Posterior vena cava (tissue), 2 donors: Measurements from ENCODE around the gene TPRN. TPM values are rescaled to one million over a fixed set of nuclear protein-coding genes. Genes with fewer than 3 reads are reported as not detected.

Source experiments
- DNase-seq: peaks from one replicate; pipeline ENCODE4 v3.0.0-alpha.2; 2020; ENCODE audit warnings: low spot score
- intact Hi-C, 2 donors: fragments of 100-400 bp; cut with DNase I; formaldehyde crosslinking; loops; one replicate each; pipeline versions ENCODE4 v1.14.1 to v1.14.2; 2022 to 2023
- total RNA-seq, 2 donors: library from RNA; stranded (reverse); fragmentation: NEBNext Ultra II Directional; extraction: Animal tissue kit (Norgen Biotek cat#: 25700); gene quantifications; one replicate each; pipeline ENCODE4 v1.2.1, GENCODE V29; 2021
- donor health status: DM: yes; HTN: yes; CAD: no.
- donor health status: DM: yes; HTN: yes; CAD: no.

The TPRN gene
- total RNA-seq, 2 donors from 2014 or later, result 4.2 to 8.8 TPM

DNA sequence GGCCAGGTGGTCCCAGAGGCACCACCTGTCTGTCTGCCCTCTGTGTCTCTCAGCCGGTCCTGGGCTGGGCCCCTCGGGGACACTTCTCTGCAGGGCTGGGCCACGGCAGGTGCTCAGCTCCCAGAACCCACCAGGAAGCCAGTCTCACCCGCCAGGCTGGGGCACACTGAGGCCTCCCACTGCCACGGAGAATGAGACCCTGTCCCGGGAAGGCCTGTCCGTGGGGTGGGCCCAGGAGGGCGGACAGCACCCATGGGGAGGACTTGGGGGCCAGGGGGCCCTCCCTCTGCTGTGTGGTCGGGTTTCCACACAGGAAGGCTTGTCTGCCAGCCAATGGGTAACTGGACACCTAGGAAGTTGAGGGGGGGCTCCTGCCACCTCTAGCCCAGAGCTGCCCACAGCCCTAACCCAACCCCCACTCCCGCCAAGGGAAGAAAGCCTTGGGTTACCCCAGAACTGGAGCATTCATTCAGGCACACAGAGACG, 36.4 kb upstream of the TPRN start:
- intact Hi-C loops, result no loop called here
- no peak for DNase-seq

DNA sequence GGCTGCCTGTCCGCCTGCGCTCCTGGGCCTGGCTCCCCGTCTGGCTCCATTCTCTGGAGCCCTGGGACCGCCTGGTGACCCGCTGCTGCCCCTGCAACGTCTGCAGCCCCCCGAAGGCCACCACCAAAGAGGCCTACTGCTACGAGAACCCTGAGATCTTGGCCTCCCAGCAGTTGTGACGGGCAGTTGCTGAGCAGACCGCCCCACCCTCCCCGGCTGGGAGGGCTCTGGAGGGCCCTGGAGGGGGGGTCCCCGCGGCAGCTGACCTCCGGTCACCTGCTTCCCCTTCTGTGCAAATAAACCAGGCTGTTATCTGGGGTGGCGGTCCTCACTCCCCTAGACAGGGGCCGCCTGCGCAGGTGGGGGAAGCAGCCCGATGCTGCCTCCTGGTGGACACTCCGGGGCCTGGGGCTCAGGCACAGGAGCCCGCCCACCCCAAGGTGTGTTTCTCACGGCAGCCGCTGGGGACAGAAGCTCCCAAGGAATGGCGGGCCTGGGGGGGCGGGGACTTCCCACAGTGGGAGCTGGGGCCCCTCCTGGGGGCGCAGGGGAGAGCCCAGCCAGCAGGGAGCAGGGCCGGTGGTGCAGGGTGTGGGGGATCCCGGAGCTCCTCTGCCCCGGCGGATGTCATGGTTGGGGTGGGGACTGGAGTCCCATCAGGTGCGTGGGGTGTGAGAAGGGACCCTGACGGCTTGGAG, 35.8 kb upstream of the TPRN start:
- peak; percentile 95 for DNase-seq
- intact Hi-C loops, result no loop called here

DNA sequence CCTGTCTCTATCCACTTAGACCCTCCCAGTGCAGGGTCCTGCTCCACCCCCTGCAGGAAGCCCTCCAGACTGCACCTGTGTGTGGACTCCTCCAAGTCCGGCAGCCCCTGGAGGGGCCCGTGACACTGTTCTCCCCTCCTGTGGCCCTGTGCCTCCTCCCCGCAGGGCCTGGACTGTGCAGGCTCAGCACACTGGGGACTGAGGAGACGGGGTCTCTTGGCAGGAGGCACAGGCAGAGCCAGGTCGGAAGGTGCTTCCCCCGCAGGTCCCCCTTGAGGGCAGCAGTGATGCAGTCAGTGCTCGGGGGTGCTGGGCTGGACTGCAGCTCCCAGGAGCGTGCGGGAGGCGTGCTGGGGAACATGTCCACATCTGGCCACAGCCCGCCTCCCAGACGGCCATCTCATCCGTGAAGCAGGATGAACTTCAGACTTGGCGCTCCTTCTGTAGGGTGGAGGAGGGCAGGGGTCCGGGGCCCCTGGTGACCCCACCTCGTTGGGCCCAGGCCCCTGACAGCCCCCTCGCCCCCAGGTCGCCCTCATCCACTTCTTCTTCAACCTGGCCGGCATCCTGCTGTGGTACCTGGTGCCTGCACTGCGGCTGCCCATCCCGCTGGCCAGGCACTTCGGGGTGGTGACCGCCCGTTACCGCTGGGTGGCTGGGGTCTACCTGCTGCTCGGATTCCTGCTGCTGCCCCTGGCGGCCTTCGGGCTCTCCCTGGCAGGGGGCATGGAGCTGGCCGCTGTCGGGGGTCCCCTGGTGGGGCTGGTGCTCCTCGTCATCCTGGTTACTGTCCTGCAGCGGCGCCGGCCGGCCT, 35.1 kb upstream of the TPRN start:
- DNase-seq, result no peak
- intact Hi-C loops, result no loop called here

DNA sequence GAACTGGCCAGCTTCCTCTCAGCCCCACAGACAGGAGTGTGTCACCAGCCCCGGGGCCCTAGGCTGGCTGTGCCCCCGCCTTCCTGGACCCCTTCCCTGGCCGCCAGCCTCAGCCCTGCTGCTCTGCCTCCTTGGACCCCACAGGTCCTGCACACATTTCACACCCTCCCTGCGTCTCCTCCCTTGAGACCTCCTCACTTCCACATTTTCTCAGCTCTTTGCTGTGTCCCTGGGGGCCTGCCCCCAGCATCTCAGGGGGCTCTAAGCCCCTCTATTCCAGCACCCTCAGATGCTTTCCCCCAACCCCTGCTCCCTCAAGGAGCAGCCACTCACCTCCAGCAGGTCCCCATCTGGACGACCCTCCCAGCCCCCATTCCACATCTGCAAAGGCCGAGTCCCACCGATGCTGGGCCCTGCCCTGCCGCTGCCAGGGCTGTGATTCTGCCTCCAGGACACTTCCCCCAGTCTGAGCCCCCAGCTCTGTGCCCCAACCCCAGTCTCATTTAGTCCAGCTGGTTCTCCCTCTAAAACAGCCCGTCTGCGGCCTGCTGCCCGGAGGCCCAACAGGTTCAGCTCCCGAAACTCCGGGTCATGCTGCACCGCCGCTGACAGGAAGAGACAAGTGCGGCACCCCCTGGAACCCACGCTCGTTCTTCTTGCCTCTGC, 34.4 kb upstream of the TPRN start:
- intact Hi-C loops, result no loop called here
- DNase-seq, result no peak

DNA sequence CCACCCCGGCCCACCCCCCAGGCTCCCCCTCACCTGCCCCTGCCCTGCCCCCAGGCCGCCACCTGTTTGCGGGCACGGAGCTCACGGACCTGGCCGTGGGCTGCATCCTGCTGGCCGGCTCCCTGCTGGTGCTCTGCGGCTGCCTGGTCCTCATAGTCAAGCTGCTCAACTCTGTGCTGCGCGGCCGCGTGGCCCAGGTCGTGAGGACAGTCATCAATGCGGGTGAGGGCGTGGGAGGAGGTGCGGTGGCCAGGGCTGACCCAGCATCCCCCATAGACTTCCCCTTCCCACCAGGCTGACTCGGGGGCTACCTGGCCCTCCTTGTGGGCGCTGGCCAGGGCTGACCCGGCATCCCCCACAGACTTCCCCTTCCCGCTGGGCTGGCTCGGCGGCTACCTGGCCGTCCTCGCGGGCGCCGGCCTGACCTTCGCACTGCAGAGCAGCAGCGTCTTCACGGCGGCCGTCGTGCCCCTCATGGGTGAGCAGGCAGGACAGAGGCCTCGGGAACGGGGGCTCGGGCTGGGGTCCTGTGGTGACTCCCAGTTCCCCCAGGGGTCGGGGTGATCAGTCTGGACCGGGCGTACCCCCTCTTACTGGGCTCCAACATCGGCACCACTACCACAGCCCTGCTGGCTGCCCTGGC, 33.6 kb upstream of the TPRN start:
- no peak for DNase-seq
- intact Hi-C loops, result no loop called here

DNA sequence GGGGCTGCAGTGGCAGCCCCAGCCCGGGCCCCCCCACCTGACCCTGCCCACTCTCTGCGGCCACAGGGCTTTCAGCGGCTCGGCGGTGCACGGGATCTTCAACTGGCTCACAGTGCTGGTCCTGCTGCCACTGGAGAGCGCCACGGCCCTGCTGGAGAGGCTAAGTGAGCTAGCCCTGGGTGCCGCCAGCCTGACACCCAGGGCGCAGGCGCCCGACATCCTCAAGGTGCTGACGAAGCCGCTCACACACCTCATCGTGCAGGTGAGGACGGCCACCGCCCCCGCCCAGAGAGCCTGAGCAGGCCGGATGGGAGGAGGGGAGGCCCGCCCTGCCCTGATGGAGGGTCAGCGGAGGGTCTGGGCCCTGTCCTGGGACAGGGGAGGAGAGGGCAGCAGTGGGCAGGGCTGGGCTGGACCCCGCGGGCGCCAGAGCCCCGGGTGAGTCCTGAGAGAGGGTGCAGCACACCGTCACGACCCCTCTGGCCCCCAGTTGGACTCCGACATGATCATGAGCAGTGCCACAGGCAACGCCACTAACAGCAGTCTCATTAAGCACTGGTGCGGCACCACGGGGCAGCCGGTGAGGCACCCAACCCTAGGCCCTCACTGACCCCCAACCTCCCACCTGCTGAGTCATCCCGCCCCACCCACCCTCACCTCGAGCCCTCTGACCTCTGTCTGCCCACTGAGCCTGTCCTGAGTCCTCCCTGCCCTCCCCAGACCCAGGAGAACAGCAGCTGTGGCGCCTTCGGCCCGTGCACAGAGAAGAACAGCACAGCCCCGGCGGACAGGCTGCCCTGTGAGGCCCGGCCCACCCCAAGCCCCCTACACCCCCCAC, 32.8 kb upstream of the TPRN start:
- intact Hi-C loops, result no loop called here
- DNase-seq, result no peak

DNA sequence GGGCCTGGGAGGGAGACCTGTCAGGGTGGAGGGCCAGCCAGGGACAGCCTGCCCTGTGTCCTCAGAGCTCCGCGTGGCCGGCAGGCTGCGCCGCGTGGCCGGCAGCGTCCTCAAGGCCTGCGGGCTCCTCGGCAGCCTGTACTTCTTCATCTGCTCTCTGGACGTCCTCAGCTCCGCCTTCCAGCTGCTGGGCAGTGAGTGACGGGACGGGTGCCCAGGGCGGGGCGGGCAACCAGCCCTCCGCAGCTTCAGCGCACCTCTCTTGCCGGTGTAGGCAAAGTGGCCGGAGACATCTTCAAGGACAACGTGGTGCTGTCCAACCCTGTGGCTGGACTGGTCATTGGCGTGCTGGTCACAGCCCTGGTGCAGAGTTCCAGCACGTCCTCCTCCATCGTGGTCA, 32.0 kb upstream of the TPRN start:
- intact Hi-C loops, result no loop called here
- DNase-seq, result no peak

DNA sequence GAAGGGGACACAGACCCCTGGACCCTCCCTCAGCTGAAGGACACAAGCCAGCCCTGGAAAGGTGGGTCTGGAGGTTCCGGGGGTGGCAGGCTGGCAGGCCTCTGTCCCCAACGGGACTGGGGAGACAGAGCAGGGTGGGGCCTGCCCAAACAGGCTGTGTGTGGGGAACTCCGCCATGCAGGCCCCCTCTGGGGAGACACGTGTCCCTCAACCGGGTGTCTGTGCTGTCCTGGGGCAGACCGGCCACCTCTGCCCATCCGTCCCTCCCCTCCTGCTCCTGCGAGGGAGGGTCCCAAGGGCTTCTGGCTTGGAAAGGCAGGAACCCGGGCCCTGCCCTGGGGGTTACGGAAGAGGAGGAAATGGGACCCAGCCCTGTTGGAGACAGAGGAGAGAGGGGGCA, 31.6 kb upstream of the TPRN start:
- intact Hi-C loops, result no loop called here

DNA sequence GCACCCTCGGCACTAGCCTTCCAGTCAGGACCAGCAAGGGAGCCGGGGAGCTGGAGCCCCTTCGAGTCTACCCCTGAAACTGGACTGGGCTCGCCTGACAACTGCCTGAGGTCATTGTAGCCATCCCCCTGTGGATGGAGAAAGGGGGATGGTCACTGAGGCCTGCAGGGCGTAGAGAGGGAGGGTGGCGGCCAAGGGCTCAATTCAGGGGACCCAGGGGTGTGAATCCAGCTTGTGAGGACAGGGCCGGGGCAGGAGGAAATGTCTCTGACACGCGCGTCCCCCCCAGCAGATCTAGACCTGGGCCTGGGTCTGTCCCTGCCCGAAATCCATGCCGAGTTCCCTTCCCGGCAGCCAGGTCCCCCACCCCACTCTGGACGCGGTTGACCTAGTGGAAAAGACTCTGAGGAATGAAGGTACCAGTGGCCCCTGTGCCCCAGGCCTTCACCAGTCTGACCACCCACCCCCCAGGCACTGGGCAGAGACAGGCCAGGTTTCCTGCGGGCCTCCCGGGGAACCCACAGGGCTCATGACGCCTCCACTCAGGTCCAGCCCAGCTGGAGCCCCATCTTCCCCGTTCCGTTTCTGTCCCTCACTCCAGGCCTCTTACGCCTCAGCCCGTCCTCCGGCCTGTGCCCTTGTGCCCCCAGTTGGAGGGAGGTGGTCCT, 31.0 kb upstream of the TPRN start:
- no peak for DNase-seq
- intact Hi-C loops, result no loop called here

More for the DNA sequence above, 31.6 kb upstream of the TPRN start:
- DNase-seq, result no peak

DNA sequence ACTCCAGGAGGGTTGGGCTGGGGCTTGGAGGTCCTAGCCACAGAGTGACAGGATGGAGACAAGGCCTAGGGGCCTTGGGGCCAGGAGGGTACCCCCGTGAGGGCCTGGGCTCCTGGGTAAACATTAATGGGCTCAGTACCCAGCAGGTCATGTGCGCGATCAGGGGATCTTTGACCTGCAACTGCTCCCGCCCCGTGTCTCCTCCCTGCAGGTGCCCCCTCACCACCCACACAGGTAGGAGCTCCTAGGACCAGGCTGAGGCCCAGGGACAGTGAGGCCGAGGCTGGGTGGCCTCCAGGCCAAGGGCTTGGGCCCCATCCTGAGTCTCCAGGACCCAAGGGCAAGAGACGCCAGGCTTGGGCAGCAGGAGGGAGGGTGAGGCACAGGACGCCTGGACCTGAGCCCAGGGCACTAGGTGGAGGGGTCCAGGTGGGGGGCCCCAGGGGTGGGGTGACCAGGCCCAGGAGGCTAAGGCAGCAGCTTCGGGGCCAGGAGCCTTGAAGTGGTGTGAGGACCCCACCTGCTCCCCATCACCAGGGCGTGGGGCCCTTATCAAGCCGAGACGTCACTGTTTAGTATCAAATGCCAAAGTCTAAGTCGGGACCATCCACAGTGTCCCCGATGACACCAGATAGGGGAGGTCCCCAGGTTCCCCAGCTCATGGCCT, 30.3 kb upstream of the TPRN start, which contains the start of gene SLC34A3:
Gene SLC34A3, plus strand, starts transcription at position 197 of the 667 bp plus-strand sequence. CDS start 802 bp downstream, outside the sequence.
- intact Hi-C loops, result no loop called here
- DNase-seq, result no peak

DNA sequence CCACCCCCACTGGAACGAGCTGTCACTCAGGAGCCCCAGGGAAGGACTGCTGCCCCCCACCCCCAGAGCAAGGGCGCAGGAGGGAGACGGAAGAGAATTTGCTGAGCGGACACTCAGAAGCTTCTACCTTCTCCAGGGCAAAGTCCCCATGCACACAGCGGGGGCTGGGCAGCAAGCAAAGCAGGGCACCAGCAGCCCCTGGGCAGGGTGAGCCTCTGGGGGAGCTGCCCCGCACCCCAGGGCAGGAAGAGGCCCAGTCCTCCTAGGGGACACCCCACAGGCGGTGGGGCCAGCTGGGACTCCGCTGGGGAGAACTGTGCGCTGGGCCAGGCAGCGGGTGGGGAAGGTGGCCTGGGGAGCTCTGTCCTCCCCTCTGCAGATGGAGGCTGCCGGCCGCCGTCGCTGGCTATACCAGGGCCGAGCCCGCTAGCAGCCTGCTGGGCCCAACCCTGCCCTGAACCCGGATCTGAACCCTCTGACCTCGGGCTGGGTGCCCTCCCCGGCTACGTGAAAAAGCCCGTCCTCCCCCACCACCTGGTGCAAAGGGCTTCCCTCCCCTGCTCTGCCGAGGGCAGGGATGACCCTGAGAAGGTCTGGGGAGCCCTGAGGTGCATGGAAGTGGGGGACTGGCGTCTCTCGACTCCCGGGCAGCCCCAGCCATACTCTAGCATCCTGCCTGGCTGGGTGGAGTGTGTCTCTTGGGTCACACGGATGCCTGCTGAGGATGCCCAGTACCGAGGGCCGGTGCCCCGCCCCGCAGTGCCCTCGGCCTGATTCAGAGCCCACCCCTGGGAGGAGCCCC, 29.6 kb upstream of the TPRN start:
- intact Hi-C loops, result loop anchor here in 1 of 2 donors (1.0 to 5.0 kb wide), 2 partner anchors 27 to 113 kb away; no protein-coding TSS in a partner anchor

DNA sequence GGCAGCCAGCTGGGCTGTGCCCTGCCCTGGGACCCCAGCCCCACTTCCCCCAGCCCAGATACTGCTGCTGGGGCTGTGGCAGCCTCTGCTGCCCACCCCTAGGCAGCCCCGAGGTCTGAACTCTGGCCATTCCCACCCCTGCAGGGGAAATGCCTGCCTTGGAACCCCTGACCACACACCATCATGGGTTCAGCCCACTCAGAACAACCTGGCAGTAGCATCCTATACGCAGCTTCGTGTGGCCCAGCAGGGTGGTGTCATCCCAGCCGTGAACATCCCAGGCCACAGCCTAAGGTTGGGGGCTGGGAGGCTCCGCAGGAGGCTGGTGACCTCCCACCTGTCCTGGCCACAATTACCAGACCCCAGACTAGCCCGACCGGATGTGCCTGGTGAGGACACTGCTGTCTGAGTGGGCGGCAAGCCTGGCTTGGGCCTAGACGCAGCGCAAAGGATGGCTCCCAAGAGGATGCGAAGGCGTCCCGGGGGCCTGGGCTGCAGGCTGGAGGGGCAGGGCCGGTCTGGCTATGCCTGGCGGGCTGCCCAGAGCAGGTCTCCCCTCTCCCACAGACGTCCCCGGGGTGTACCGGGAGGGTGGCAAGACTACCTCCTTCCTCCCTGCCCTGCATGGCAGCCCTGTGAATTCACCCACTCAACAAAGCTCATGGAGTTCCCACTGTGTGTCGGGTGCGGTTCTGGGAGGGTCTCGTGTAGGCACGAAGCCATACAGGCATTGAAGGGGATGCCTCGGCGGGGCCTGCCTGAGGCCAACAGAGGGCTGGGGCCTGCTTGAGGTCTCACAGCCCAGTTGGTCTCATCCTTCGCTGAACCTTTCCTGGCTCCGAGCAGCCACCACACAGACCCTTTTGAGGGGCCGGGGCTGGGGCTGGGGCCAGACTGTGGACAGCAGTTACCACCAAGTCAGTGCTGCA, 28.7 kb upstream of the TPRN start:
- intact Hi-C loops, result loop anchor here in 1 of 2 donors (1.0 to 5.0 kb wide), 2 partner anchors 28 to 112 kb away; no protein-coding TSS in a partner anchor
- no peak for DNase-seq

More for the DNA sequence above, 29.6 kb upstream of the TPRN start:
- no peak for DNase-seq

DNA sequence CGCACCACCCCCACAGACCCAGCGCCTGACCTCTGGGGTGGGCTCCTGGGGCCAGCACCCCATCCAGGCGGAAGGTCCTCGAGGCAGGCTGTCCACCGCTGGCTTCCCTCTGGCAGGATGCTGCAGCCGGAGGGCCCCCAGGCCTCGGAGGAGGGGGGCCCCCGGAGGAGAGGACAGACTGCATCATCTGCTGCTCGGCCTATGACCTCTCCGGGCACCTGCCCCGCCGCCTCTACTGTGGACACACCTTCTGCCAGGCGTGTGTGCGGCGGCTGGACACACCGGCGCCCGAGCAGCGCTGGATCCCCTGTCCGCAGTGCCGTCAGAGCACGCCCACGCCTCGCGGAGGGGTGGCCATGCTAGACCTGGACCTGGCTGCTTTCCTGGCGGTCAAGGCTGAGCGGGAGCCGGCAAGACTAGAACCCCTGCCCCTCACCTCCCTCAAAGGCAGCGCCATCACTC, 28.0 kb upstream of the TPRN start:
- DNase-seq, result no peak
- intact Hi-C loops, result loop anchor here in 1 of 2 donors (5.0 kb wide), 1 partner anchor 111 kb away; no protein-coding TSS in a partner anchor

DNA sequence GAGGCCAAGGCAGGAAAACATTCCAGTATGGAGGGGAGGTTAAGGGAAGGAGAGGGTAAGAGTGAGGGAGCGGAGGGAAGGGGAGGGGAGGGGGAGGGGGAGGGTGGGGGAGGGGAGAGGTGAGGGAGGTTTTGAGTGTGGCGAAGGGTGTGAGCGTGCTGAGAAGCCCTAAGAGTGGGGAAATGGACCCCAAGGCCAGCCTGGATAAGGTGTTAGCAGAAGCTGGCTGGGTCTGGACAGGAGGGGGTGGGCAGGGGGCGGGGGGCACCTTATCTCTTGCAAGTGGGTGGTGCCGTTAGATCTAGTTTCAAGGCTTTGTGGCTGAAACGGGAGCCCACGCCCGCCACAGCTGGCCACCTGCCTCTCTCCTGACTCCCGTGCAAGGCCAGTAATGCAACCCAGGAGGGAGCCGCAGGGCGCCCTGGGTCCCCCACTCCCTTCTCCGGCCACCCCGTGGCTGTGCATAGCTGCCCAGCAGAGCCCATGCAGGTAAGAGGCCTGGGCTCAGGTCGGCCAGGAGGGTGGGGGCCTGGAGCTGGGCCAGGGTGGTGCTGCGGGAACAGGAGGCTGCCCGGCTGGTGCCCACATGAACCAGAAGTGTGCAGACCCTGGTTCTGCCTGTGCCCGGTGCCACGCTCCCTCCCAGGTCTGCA, 27.4 kb upstream of the TPRN start:
- intact Hi-C loops, result loop anchor here in 1 of 2 donors (5.0 kb wide), 1 partner anchor 111 kb away; no protein-coding TSS in a partner anchor

More for the DNA sequence above, 27.4 kb upstream of the TPRN start:
- no peak for DNase-seq
